SU-DHL-6 (cell line): ENCODE results near the gene SRSF7.

Experiments
- EZH2phosphoT487 ChIP-seq: fragments of 200-600 bp; sonication (generic), shearing (Covaris generic); conservative IDR thresholded peaks from 2 replicates; pipeline ENCODE4 v1.6.1; 2018; ENCODE audit warnings: mild to moderate bottlenecking, antibody characterized with exemption, low read length, moderate library complexity, mixed read lengths
- TF ChIP-seq, protein P1 (sequence below): fragments of 200-600 bp; sonication (generic); IDR thresholded peaks from one replicate; pipeline ENCODE4 v1.5.1; 2017; ENCODE audit warnings: antibody characterized with exemption, mild to moderate bottlenecking, low read length, moderate library complexity; ENCODE audit not compliant: insufficient read depth, poor library complexity, severe bottlenecking

DNA sequence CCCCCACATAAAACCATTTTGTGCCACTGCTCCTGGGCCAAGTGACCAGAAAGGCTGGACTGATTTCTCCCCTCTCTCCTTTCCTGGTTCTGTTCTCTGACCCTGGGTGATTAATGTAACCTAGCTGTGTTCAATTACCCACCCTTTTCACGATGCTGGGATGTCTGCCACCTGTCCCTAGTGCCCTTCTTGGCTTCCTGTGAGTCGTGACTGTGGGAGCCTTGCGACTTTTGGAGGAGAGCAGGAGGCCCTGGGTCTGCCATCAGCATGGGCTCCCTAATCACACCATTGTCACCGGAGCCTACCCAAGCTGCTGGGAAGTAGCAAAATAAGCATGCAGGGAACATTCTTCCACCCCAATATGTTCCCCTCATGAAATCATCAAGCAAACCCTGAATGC is 38.3 kb downstream of the SRSF7 start:
- TF ChIP-seq, protein P1, sequence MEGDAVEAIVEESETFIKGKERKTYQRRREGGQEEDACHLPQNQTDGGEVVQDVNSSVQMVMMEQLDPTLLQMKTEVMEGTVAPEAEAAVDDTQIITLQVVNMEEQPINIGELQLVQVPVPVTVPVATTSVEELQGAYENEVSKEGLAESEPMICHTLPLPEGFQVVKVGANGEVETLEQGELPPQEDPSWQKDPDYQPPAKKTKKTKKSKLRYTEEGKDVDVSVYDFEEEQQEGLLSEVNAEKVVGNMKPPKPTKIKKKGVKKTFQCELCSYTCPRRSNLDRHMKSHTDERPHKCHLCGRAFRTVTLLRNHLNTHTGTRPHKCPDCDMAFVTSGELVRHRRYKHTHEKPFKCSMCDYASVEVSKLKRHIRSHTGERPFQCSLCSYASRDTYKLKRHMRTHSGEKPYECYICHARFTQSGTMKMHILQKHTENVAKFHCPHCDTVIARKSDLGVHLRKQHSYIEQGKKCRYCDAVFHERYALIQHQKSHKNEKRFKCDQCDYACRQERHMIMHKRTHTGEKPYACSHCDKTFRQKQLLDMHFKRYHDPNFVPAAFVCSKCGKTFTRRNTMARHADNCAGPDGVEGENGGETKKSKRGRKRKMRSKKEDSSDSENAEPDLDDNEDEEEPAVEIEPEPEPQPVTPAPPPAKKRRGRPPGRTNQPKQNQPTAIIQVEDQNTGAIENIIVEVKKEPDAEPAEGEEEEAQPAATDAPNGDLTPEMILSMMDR, result no peak
- no peak for TF ChIP-seq EZH2phosphoT487
